Measurements from ENCODE around the gene GPBAR1.

GPBAR1 gene

GRCh38 chr2:218281449-218281848, 20.6 kb downstream of the GPBAR1 start:
- no peak for DNase-seq (ENCODE audit: low spot score)
- in situ Hi-C loops (cut with MboI; ENCODE audit: low sequenced_read_pairs, unreplicated experiment): no loop called here
- TF ChIP-seq CTCF (IDR thresholded peaks at IDR 0.05; ENCODE audit: borderline replicate concordance, control extremely low read depth, extremely low read depth, insufficient read depth, missing control alignments): no peak

GRCh38 chr2:218282173-218282991, 21.6 kb downstream of the GPBAR1 start:
- no peak for TF ChIP-seq CTCF (IDR thresholded peaks at IDR 0.05; ENCODE audit: borderline replicate concordance, control extremely low read depth, extremely low read depth, insufficient read depth, missing control alignments)
- in situ Hi-C loops (cut with MboI; ENCODE audit: low sequenced_read_pairs, unreplicated experiment): no loop called here
- DNase-seq (ENCODE audit: low spot score): no peak

- in situ Hi-C loops (cut with MboI; ENCODE audit: low sequenced_read_pairs, unreplicated experiment): no loop called here
- no peak for TF ChIP-seq CTCF (IDR thresholded peaks at IDR 0.05; ENCODE audit: borderline replicate concordance, control extremely low read depth, extremely low read depth, insufficient read depth, missing control alignments)
Observed at GRCh38 chr2:218284106-218284811, 23.4 kb downstream of the GPBAR1 start.

GRCh38 chr2:218285604-218286003, 24.8 kb downstream of the GPBAR1 start:
- no peak for TF ChIP-seq CTCF (IDR thresholded peaks at IDR 0.05; ENCODE audit: borderline replicate concordance, control extremely low read depth, extremely low read depth, insufficient read depth, missing control alignments)
- in situ Hi-C loops (cut with MboI; ENCODE audit: low sequenced_read_pairs, unreplicated experiment): no loop called here
- DNase-seq (ENCODE audit: low spot score): no peak

More at GRCh38 chr2:218284106-218284811, 23.4 kb downstream of the GPBAR1 start:
- DNase-seq (ENCODE audit: low spot score): peak; percentile 79

- peak; percentile 89 for DNase-seq (ENCODE audit: low spot score)
- in situ Hi-C loops (cut with MboI; ENCODE audit: low sequenced_read_pairs, unreplicated experiment): no loop called here
- TF ChIP-seq CTCF (IDR thresholded peaks at IDR 0.05; ENCODE audit: borderline replicate concordance, control extremely low read depth, extremely low read depth, insufficient read depth, missing control alignments): no peak
Observed at GRCh38 chr2:218286570-218287459, 26.0 kb downstream of the GPBAR1 start.
